GM21526 (cell line): Measurements from ENCODE around the gene ENTPD5.

Experiments used
- ATAC-seq: cut with Tn5 transposase; IDR thresholded peaks from one replicate; pipeline ENCODE4 v1.9.1; 2021; ENCODE audit warnings: moderate library complexity; ENCODE audit not compliant: unreplicated experiment, low FRiP score

The ENTPD5 gene, protein sequence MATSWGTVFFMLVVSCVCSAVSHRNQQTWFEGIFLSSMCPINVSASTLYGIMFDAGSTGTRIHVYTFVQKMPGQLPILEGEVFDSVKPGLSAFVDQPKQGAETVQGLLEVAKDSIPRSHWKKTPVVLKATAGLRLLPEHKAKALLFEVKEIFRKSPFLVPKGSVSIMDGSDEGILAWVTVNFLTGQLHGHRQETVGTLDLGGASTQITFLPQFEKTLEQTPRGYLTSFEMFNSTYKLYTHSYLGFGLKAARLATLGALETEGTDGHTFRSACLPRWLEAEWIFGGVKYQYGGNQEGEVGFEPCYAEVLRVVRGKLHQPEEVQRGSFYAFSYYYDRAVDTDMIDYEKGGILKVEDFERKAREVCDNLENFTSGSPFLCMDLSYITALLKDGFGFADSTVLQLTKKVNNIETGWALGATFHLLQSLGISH

DNA sequence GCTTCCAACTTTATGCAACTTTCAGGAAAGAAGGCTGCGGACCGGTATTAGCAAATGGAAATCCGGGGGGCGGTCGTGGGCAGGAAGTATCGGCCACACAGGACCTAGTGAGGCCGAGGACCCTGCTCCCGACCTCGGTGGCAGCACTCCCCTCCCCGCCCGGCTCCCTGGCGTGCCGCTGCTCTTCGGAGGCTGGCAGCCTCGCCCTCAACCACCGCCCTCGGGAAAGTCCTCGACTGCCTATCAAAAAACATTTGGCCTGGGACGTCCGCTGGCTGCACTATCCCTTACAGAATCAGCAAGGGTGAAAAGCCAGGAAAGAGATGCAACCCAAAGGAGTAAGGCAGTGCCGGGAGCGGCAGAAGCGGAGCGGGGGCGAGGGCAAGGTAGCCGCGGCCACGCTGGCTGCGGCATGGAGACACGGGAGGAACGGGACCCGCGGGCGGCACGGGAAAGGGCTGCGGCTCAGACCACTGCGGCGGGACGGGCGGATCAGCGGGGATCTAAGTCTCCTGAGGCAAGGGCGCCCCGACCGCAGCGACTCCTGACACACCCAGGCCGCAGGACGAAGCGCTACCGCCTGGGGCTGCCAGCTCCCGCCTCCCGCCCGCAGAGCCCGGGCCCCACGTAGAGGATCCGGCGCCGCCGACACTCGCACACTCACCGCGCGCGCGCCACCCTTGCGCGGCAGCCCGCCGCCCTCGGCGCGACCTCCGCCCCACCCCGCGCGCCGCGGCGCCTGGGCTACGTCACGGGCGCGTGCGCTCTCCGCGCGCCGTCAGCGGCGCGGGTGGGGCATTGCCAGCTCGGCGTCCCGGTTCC lies at the start of gene ENTPD5, which contains the start of gene BBOF1:
Gene ENTPD5 (minus strand): TSS at position 703 of the 822 bp plus-strand sequence. CDS start 31,186 bp downstream, outside the sequence.
Gene BBOF1 (plus strand): TSS at position 764 of the 822 bp plus-strand sequence. CDS start 130 bp downstream, outside the sequence.
- peak; percentile 84 for ATAC-seq

DNA sequence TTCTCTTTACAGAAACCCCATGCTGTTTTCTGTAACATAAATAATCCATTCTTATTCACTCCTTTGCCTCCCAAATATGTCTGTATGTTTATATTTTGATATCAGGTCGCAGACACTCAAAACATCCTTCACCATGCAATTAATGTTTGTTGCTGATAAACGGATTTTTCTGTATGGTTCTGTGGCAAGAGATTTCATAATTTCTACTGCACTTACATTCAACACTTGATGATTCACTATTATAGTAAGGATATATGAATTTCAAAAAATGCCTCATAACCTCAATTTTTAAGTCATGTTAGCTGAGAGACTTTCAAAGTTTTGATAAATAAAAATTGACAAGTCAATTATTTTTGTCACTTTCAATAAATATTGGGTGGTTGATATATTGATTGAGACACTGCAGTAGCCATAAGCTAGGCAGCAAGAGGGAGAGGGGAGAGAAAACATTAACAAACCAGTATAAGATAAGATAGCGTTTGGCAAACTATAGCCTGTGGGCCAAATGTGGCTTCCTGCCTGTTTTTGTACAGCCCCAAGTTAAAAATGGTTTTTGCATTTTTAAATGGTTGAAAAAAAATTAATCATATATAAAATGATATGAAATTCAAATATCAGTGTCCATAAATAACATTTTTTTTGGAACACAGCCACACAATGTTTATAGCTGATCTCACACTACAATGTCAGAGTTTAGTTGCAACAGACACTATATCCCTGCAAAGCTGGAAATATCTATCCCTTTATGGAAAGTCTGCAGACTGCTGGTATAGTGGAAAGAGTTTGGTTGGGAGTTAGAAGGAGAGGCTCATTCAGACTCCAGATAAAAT lies 46.9 kb upstream of the ENTPD5 start:
- ATAC-seq, result no peak

DNA sequence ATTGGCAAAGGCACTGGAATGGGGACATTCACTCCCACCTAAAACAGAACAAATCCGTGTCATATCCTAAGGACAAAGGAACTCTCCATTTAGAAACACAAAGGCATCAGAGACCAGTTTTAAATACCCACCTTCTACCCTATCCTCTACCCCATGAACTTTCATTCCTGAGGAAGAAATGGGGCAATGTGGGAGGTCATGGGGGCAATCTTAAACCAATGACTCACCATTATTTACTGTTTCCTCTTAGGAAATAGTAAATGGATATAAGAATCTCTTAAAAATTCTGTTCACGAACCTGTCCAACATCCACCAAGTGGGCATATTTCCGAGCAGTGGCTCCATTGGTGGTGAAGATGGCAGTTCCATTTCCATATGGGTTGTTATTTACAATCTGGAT lies 45.8 kb upstream of the ENTPD5 start:
- ATAC-seq, result no peak

DNA sequence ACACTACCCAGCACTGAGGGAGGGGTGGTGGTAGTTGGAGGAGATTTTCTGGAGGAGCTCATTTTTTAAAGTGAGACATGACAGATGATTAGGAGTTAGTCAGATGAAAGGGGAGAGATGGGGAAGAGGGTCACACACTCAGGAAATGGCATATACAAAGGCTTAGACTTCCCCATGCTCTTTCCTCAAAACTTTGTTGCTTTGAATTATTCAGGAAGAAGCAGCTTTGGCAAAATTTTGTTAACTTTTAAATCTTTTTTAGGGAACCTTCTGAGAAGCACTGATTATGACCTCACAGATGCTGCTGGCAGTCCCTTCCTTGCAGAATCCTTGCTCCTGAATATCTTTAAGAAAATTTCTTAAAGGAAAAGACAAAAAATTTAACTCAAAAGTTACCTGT lies 45.3 kb upstream of the ENTPD5 start:
- no peak for ATAC-seq

DNA sequence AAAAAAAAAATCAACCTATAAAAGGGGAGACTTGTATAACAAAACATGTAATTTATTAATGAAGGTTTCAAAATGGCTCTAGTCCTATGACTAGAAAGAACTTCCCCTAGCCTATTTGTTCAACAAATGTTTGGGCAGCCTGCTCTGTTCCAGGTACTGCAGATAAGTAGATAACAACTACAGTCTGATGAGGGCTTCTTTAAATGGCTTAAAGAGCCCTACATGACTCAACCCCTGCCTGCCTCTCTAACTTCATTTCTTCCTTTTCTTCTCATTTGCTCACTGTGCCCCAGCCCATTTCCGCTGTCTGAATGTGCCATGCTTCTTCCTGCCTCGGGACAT lies 43.7 kb upstream of the ENTPD5 start:
- ATAC-seq, result no peak

DNA sequence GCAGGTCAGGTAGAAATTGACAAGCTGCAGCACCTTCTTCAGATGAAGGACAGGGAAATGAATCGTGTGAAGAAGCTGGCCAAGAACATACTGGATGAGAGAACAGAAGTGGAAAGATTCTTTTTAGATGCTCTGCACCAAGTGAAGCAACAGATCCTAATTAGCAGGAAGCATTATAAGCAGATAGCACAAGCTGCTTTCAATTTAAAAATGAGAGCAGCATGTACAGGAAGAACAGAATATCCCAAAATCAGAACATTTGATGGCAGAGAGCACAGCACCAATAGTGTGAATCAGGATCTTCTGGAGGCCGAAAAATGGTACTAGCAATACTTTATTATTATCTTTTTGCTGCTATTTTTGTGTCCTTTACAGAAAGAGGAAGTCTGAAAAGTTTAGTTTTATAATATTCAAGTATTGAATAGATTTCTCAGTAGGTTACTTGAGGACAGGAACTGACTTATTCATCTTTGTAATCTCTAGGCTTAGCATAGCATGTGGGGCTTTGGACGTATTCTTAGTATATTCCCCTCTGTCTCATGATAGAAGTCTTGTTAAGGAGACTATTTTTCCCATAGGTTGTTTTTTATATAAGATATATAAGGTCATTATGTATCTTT lies 30.9 kb upstream of the ENTPD5 start:
- no peak for ATAC-seq

DNA sequence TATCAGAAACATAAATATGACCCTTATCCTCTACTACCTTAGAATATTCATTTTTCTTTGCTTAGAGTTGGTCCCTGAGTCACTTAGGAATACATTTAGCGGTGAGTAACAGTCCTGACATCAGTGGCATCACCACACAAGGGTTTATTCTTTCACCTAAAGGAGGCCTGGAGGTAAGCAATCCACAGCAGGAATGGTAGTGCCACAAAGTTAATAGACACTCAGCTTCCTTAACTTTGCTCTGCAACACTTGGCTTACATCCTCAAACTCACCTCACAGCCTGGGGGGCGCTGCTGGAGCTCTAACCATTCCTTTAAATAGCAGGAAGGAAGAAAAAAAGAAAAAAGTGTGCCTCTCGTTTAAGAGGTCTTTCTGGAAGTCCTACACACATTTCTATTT lies 29.2 kb upstream of the ENTPD5 start:
- no peak for ATAC-seq

DNA sequence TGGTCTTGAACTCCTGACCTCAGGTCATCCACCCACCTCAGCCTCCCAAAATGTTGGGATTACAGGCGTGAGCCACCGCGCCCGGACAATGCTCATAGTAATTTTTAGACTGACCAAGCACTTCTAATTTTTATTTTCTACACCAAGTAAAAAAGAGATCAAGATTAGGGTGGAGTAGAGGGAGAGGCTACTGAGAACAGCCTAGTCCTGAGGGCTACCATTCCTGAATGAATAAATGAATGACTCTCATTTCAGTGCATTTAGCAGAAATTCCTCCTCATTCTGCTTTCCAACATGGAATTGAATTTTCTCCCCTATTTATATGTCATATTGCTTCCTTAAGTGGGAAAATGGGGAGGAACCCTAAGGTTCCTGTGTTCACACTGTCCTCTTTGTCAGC lies 26.4 kb upstream of the ENTPD5 start:
- ATAC-seq, result no peak

DNA sequence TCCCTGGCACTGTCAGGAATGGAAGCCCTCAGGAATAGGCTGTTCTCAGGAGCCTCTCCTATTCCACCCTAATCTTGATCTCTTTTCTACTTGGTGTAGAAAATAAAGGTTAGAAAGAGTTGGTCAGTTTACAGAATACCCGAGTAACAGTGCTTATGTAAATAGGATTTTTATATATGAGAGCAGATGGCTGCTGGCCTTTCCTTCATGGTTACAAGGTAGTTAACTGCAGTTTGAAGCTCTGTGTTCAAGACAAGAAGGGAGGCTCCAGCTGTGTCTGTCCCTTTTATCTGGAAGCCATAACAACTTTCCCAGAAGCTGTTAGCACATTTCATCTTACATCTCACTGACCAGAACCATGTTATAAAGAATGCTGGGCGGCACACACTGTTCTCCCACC lies 23.2 kb upstream of the ENTPD5 start:
- ATAC-seq, result no peak

DNA sequence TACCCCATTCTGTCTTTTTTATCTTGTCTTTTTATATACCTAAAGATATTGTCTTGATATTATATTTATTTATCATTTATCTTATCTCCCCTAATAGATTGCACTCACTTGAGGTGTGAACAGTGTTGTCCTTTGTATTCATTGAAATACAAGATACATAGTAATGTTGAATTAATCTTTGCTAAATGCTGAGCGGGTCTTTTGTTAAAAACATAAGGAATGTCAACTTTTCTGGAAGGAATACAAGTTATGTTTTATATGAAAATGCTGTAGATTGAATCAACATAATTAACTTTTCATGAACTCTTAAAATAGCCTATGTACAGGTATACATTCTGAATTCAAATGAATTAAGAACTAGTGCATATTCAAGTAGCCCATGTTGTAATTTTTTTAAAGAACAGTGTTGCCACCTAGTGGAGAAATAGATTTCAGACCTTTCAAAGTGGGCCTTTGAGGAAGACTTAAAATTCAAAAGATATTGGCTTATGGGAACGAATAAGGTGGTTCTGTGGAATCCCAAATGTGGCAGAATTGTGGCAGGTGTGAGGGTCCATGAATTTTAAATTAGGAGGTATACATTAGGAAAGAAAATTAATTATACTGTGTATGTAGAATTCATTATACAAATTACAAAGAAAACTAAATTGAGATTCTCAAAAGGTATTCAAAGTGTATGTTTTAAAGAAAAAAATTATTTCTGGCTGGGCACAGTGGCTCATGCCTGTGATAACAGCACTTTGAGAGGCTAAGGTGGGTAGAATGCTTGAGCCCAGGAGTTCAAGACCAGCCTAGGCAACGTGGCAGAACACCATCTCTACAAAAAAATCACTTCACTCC lies 19.2 kb upstream of the ENTPD5 start:
- no peak for ATAC-seq

DNA sequence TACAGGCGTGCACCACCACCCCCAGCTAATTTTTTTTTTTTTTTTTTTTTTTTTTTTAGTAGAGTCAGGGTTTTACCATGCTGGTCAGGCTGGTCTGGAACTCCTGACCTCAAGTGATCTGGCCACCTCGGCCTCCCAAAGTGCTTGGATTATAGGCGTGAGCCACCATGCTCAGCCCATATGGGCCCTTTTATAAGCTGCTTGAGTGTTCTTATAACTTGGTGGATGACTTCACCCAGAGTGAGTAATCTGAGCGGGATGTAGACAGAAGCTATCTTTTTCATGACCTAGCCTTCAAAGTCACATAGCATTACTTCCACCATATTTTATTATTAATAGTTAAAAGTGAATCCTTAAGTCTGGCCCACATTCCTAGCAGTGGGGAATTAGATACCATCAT lies 16.5 kb upstream of the ENTPD5 start:
- no peak for ATAC-seq

DNA sequence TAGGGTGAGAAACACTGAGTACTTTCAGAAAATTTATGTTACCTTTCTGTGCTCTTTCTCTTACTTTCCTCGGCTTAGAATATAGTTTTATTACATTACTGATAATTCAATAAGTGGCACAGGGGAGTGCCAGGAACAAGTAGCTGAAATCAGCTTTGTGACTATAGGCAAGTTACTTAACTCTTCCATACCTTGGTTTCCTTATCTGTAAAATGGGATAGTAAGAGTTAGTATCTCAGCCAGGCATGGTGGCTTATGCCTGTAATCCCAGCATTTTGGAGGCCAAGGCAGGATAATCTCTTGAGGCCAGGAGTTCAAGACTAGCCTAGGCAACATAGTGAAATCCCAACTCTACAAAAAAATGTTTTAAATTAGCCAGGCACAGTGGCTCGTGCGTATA lies 15.5 kb upstream of the ENTPD5 start:
- no peak for ATAC-seq

DNA sequence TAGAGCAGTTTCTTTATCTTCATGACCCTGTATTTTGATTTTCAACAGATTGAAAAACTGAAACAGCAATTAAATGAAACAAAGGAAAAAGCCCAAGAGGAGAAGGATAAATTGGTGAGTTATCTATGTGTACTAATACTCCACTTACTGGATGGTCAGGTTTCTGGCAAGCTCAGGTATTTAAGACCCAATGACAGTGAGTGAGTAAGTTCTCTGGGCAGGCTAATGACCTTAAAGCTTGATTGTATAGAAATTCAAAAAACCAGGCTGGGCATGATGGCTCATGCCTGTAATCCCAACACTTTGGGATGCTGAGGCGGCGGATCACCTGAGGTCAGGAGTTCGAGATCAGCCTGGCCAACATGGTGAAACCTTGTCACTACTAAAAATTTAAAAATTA lies 10.0 kb upstream of the ENTPD5 start:
- ATAC-seq, result no peak

DNA sequence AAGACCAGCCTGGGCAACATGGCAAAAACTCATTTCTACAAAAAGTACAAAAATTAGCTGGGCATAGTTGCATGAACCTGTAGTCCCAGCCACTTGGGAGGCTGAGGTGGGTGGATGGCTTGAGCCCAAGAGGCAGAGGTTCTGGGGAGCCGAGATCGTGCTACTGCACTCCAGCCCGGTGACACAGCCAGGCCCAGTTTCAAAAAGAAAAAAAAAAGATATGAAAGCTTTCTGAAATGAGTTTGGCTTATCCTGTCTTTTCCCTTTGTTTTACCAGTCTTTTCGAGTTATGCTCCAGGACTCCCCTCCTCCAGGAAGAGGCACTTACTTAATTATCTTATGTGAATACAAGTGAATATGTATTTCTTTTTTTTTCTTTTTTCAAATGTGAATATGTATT lies 3.3 kb upstream of the ENTPD5 start:
- no peak for ATAC-seq

DNA sequence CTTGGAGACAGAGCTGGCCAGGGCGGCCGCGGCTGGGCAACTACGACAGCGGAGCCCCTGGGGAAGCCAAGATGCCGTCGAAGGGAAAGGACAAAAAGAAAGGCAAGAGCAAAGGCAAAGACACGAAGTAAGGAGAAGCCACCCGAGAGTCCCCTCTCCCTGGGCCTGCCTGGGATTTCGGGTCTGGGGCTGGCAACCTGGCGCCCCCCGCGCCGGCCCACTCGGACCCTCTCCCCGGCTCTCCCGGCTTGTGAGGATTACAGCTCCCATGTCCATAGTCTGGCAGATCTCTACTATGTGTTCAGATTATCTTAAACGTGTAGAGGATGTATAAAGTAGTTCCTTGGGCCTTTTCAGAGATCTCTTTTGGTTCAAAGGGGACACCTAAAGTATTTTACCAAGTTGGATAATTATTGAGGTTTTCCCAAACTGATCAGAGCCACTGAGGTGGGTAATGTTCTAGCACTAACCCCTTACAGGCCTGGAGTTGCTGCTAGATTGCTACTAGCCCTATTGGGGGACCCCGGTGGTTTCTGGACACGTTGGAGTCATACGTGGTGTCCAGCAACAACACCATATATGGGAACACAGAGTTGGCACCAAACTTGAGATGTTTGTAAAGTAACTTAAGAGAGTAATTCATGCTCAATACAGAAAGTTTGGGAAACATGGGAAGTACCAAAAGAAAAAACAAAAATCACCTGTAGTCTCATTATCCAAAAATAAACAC lies 485 bp upstream of the ENTPD5 start:
- ATAC-seq, result no peak

DNA sequence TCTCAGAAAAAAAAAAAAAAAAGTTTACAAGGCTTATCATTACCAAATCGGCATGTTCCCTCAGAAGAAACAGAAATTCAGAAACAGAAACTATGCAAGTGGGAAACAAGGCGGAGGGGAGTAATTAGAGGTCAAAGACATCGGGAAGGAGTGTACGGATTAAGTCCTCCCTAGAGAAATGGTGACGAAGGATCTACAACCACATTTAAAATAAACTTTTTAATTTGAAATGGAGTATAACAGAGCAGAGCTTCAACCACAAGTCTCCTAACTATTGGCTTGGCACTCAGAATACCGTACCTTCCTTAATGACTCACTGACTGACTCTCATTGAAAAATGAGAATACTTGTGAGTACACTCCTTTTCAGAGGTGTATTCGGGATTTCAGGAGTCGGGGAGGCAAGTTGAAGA lies 908 bp downstream of the ENTPD5 start:
- ATAC-seq, result peak; percentile 14

DNA sequence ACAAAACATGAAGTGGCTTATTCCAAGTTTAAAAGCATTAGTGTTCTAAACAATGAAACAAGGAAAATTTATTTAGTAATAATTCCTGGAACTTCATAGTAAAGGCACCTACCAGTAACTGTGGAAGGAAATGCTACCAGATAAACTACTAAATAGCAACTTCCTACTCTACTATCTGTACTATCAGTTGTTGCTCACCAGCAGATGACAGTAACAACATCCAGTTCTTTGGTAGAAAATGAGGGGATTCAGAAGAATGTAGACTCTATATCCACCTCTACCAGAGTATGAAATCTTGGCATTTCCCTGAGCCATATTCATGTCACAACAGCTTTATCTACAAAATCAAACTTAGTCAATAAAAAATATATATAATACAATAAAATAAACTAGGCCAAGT lies 3.1 kb downstream of the ENTPD5 start:
- no peak for ATAC-seq

DNA sequence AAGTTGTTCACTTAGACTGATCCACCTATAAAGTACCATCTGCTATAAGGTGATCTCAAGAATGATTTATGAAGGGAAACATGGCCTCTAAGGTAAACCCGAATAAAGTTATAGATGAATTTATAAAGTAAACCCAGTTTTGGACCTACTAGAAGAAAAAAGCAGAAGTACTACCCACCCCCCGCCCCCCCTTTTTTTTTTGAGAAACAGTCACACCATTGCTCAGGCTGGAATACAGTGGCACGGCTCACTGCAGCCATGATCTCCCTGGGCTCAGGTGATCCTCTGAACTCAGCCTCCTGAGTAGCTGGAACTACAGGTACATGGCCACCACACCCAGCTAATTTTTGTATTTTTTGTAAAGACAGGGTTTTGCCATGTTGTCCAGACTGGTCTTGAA lies 3.9 kb downstream of the ENTPD5 start:
- no peak for ATAC-seq

DNA sequence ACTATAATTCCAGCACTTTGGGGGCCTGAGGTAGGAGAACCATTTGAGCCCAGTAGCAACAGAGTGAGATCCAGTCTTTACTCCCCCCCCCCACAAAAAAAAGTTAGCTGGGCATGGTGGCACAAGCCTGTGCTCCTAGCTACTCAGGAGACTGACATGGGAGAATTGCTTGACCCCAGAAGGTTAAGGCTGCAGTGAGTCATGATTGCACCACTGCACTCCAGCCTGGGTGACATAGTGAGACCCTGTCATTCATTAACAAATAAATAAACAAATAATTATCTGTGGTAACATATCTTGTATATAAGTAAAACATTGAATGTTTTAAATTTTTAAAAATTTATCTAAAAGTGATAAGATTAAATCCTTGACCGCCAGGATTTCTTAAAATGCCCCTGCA lies 4.8 kb downstream of the ENTPD5 start:
- ATAC-seq, result no peak
